ENCODE measurements around the gene PLCB2. TPM values are rescaled to one million over a fixed set of nuclear protein-coding genes. Genes with fewer than 3 reads are reported as not detected.

Gene PLCB2
- total RNA-seq, 1 donor from 2014 or later: 0.56 TPM

DNA sequence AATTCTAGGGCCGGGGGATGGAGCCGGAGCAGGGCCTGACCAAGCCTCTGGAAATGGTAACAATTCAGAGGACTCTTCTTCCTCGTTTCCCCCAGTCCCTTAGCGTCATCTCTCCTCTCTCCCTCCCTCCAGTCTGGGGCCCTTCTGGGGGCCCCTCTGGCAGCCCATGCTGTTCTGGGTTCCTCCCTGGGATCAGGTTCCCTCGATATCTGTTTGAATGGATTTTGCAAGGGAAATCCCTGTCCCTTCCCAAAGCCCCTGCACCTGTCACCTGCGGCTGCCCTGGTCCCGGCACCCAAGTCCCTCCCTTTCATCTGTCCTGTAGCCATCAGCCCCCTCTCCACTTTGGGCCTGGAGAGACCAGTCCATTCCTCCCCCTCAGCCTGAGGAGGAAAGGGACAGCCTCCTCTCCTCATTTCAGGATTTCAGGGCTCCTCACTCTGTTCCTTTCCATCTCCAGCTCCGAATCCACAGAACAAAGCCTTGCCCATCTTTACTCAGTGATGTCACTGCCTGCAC is 1.7 kb upstream of the PLCB2 start:
- H3K27me3 Mint-ChIP-seq (ENCODE audit: insufficient read depth, low read depth): peaks cover 25% of the 10 kb centered on the region
- no peak overlapping the region for H3K27ac ChIP-seq

DNA sequence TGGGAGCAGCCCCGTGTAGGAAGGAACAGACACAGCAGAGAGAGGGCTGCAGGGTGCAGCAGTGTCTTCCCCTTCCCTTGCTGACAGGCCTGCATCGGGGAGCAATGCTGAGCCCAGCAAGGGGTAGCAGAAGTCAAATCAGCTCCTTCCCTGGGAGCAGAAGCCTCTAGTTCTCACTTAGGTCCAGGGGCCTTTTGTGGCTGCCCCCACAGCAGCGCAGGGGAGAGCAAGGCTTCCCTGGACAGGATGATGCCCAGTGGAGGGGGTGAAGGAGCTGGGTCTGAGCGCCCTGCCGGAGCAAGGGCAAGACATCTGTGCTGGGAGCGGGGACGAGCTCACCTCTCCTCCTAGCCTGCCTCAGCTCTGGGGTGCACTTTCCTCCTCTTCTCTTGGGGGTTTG is 827 bp downstream of the PLCB2 start:
- no peak for DNase-seq (ENCODE audit: low spot score)
- no peaks in the 10 kb centered on the region for H3K36me3 ChIP-seq
- H3K9me3 ChIP-seq (ENCODE audit: low read depth): no peaks in the 10 kb centered on the region
- peaks cover 16% of the 10 kb centered on the region for H3K4me1 ChIP-seq
- peaks cover 18% of the 10 kb centered on the region for H3K27me3 ChIP-seq
- no peak overlapping the region for H3K27ac ChIP-seq
- H3K4me2 ChIP-seq: no peak overlapping the region
- H3K4me3 Mint-ChIP-seq: no peak overlapping the region
- no peak overlapping the region for H3K4me3 ChIP-seq
- no peaks in the 10 kb centered on the region for H3K9me3 Mint-ChIP-seq
- peaks cover 28% of the 10 kb centered on the region for H3K4me1 Mint-ChIP-seq
- H3K9ac ChIP-seq: no peak overlapping the region
- peaks cover 27% of the 10 kb centered on the region for H3K27me3 Mint-ChIP-seq (ENCODE audit: insufficient read depth, low read depth)
- H3F3A ChIP-seq (ENCODE audit: low read depth): no peaks in the 10 kb centered on the region
- TF ChIP-seq, protein P1, sequence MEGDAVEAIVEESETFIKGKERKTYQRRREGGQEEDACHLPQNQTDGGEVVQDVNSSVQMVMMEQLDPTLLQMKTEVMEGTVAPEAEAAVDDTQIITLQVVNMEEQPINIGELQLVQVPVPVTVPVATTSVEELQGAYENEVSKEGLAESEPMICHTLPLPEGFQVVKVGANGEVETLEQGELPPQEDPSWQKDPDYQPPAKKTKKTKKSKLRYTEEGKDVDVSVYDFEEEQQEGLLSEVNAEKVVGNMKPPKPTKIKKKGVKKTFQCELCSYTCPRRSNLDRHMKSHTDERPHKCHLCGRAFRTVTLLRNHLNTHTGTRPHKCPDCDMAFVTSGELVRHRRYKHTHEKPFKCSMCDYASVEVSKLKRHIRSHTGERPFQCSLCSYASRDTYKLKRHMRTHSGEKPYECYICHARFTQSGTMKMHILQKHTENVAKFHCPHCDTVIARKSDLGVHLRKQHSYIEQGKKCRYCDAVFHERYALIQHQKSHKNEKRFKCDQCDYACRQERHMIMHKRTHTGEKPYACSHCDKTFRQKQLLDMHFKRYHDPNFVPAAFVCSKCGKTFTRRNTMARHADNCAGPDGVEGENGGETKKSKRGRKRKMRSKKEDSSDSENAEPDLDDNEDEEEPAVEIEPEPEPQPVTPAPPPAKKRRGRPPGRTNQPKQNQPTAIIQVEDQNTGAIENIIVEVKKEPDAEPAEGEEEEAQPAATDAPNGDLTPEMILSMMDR (IDR thresholded peaks at IDR 0.05): no peak
- peak overlapping the region; percentile 17 for H2AFZ ChIP-seq (replicated peaks)
- no peaks in the 10 kb centered on the region for H4K20me1 ChIP-seq (ENCODE audit: low read depth)
- H3K79me2 ChIP-seq (ENCODE audit: low read depth): no peaks in the 10 kb centered on the region
- H3K27ac Mint-ChIP-seq: peak overlapping the region; percentile 50
- H3K36me3 Mint-ChIP-seq: no peaks in the 10 kb centered on the region

More for the DNA sequence above, 1.7 kb upstream of the PLCB2 start:
- no peak overlapping the region for H3K9ac ChIP-seq
- no peaks in the 10 kb centered on the region for H3K9me3 Mint-ChIP-seq
- H4K20me1 ChIP-seq (ENCODE audit: low read depth): no peaks in the 10 kb centered on the region
- H3F3A ChIP-seq (ENCODE audit: low read depth): no peaks in the 10 kb centered on the region
- H3K36me3 Mint-ChIP-seq: no peaks in the 10 kb centered on the region
- no peak overlapping the region for H3K4me3 ChIP-seq
- no peaks in the 10 kb centered on the region for H3K9me3 ChIP-seq (ENCODE audit: low read depth)
- peak overlapping the region; percentile 94 for H3K27ac Mint-ChIP-seq
- peaks cover 33% of the 10 kb centered on the region for H3K4me1 Mint-ChIP-seq
- no peak for DNase-seq (ENCODE audit: low spot score)
- H3K36me3 ChIP-seq: no peaks in the 10 kb centered on the region
- H3K4me2 ChIP-seq: no peak overlapping the region
- TF ChIP-seq, protein P1 (IDR thresholded peaks at IDR 0.05): no peak
- TF ChIP-seq EZH2 (IDR thresholded peaks at IDR 0.05) (no peak), EZH2phosphoT487 (IDR thresholded peaks at IDR 0.05) (no peak)
- H3K4me3 Mint-ChIP-seq: peak overlapping the region; percentile 51
- H3K79me2 ChIP-seq (ENCODE audit: low read depth): no peaks in the 10 kb centered on the region
- H3K27me3 ChIP-seq: peaks cover 23% of the 10 kb centered on the region
- H2AFZ ChIP-seq (replicated peaks): no peak overlapping the region
- peaks cover 14% of the 10 kb centered on the region for H3K4me1 ChIP-seq

DNA sequence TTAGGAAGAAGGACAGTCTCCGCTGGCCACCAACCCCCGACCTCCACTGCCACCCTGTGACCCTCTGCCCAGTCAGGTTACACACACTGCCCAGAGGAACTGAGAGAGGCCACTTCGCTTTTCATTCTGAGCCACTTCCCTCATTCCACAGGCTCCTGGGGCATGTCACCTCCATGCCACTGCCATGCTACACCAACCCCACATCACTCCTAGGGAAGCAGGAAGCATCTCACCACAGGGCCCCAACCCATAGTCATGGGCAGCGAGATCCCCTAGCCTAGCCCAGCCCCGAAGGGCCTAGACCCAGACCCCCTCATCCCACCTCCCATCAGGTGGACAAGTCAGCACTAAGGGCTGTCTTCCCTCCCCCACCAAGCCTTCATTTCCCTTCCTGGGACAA is 1.4 kb downstream of the PLCB2 start:
- peaks cover 2% of the 10 kb centered on the region for H3K9me3 Mint-ChIP-seq
- peaks cover 29% of the 10 kb centered on the region for H3K27me3 Mint-ChIP-seq (ENCODE audit: insufficient read depth, low read depth)
- peaks cover 33% of the 10 kb centered on the region for H3K4me1 Mint-ChIP-seq
- no peaks in the 10 kb centered on the region for H3K36me3 Mint-ChIP-seq
- no peaks in the 10 kb centered on the region for H3K9me3 ChIP-seq (ENCODE audit: low read depth)
- peaks cover 13% of the 10 kb centered on the region for H3K27me3 ChIP-seq
- no peak overlapping the region for H3K4me3 ChIP-seq
- no peaks in the 10 kb centered on the region for H3K79me2 ChIP-seq (ENCODE audit: low read depth)
- no peaks in the 10 kb centered on the region for H3F3A ChIP-seq (ENCODE audit: low read depth)
- no peak overlapping the region for H3K4me2 ChIP-seq
- no peak overlapping the region for H3K27ac ChIP-seq
- H3K27ac Mint-ChIP-seq: peak overlapping the region; percentile 50
- H3K4me3 Mint-ChIP-seq: no peak overlapping the region
- peaks cover 21% of the 10 kb centered on the region for H3K4me1 ChIP-seq
- no peaks in the 10 kb centered on the region for H3K36me3 ChIP-seq
- no peak for DNase-seq (ENCODE audit: low spot score)
- no peak overlapping the region for H3K9ac ChIP-seq
- TF ChIP-seq EZH2 (IDR thresholded peaks at IDR 0.05) (no peak), EZH2phosphoT487 (IDR thresholded peaks at IDR 0.05) (no peak)
- TF ChIP-seq, protein P1 (IDR thresholded peaks at IDR 0.05): no peak
- H4K20me1 ChIP-seq (ENCODE audit: low read depth): no peaks in the 10 kb centered on the region
- peak overlapping the region; percentile 17 for H2AFZ ChIP-seq (replicated peaks)

Measured in neural progenitor cell (in vitro differentiated cells).